Measurements from ENCODE around the gene RAI14.

DNA sequence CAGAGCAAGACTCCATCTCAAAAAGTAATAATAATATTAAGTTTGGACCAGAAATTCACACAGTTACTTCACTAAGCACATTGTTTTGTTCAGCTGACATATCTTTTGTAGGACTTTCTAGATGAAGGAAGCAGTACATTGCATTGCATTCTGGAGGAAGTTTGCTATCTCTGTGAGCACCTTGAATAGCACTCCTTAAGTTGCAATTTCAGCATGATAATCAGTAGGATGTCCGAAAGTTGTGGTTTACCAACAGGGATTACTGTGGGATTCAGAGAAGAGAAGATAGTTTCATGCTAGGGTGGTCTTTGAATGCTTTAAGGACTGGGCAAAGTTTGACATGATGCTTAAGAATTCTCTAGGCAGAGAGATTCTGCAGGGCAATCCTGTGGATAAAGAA is 164.5 kb downstream of the RAI14 start:
- TF ChIP-seq CTCF (IDR thresholded peaks at IDR 0.05; ENCODE audit: poor library complexity) (no peak), EZH2 (IDR thresholded peaks at IDR 0.05; ENCODE audit: borderline replicate concordance) (no peak), EZH2phosphoT487 (IDR thresholded peaks at IDR 0.05; ENCODE audit: low read depth, severe bottlenecking, unreplicated experiment) (no peak)
